AG04449 (cell line): Measurements from ENCODE around the gene DKK2.

Source experiments
- CTCF ChIA-PET: fragments of 350-600 bp; formaldehyde crosslinking; extraction: SDS; loops from one replicate; lab custom pipeline; 2021; ENCODE audit warnings: antibody characterized with exemption; lab: Yijun Ruan, JAX
- POLR2A ChIA-PET: fragments of 400-600, 350-600 bp; formaldehyde crosslinking; extraction: SDS; loops from one replicate; lab custom pipeline; 2020; ENCODE audit warnings: antibody characterized with exemption, inconsistent platforms; lab: Yijun Ruan, JAX
- DNase-seq: peaks from one replicate; pipeline ENCODE4 v3.0.0-alpha.2; 2010; ENCODE audit warnings: low read depth, low spot score
- H3K4me3 ChIP-seq: 2 replicates; pipeline ENCODE4 v1.5.1; 2011; ENCODE audit warnings: low read depth, mild to moderate bottlenecking, control low read depth, low read length
- CTCF ChIP-seq: IDR thresholded peaks from one replicate; pipeline ENCODE4 v1.5.1; 2011; ENCODE audit warnings: mild to moderate bottlenecking, moderate library complexity, low read length, control low read depth, inconsistent platforms; ENCODE audit not compliant: insufficient read depth; ENCODE audit errors: missing control alignments

The DKK2 gene

GRCh38 chr4:106971636-106972035 is 64.5 kb downstream of the DKK2 start:
- ChIA-PET CTCF (no interaction called here), POLR2A (no interaction called here)
- no peak for DNase-seq
- H3K4me3 ChIP-seq: no peak overlapping the region
- no peak for TF ChIP-seq CTCF

DNA sequence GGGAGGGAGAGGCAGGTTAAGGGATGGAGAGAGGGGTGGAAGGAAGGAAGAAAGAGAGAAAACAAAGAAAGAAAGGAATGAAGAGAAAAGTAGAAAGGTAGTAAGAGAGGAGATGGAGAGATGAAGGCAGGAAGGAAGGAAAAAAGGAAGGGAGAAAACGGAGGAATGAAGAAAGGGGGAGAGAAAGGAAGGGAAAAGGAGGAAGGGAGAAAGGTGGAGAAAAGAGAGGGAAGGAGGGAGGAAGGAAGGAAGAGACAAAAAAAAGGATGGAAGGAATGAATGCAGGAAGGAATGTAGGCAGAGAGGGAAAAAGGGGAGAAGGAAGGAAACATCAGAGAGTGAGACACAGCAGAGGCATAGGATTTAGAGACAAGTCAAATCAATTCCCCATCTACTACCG is 68.2 kb downstream of the DKK2 start:
- no peak for DNase-seq
- no peak for TF ChIP-seq CTCF
- ChIA-PET CTCF (no interaction called here), POLR2A (no interaction called here)
- no peak overlapping the region for H3K4me3 ChIP-seq

DNA sequence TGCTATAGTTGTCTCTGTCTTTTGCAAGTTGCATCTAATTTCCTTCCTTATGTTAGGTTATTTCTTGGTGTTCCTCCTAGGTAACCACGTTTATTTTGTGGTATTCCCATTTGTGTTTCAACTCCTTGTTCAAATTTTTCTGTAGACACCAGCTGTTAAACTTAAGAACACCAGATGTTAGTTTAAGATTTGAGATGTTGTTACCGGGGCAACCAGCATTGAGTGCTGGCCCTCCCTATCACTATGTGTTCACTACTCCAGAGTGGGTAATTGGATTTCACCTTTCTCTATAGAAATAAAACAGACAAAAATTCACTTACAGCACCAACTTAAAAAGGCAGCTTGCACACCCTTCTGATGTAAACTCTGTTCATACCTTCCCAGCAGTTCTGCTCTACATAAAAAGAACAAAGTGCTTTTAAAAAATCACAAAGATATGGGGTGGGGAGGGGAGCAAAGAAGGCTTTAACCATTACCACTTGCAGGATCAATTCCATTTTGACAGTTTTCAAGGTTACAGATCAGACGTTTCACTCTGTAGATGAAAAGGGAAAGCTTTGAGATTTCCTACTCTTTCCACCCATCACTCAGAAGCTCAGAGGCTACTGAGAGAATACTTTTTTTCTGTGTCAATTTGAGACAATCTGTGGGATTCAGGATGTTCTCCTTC is 82.9 kb downstream of the DKK2 start:
- no peak for TF ChIP-seq CTCF
- ChIA-PET POLR2A (no interaction called here), CTCF (no interaction called here)
- no peak overlapping the region for H3K4me3 ChIP-seq
- no peak for DNase-seq

DNA sequence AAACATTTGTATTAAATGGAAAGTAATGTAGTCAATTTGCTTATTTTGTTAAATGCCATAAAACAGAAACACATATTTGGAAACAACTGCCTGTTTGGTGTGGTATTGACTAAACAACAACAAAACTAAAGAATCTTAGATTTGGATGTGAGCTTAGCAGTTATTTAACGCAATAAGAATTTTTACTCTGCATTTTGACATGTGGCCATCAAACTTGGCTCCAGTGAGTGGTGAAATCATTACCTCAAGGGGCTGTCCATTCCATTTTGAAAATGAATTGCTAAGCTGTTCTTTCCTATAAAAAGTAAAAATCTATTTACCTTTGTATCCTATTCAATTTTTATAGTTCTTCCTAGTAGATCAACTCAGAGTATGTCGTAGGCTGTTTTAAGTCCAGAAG is 84.2 kb downstream of the DKK2 start:
- no peak overlapping the region for H3K4me3 ChIP-seq
- CTCF ChIA-PET: no interaction called here
- POLR2A ChIA-PET: no interaction called here
- TF ChIP-seq CTCF: no peak
- no peak for DNase-seq

GRCh38 chr4:106941841-106942240 is 94.3 kb downstream of the DKK2 start:
- ChIA-PET POLR2A (no interaction called here), CTCF (no interaction called here)
- H3K4me3 ChIP-seq: no peak overlapping the region
- DNase-seq: no peak
- no peak for TF ChIP-seq CTCF

DNA sequence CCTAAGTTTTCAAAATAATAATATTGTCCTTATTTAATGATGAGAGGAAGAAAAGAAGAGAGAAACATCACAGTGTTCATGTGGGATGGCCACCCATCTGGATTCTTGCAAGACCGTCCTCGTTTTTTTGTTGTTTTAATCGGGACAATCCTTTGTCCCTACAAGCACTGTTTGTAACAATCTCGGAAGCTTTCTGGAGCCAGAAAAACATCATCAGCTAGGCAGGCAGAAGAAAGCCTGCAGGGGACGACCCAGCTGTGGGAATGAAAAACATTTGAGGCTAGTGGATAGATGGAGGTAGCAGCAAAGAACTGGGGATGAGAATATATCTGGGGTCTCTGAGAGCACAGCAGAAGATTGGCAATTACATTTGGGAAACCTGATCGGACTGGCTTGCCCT is 105.6 kb downstream of the DKK2 start:
- ChIA-PET CTCF (no interaction called here), POLR2A (no interaction called here)
- no peak overlapping the region for H3K4me3 ChIP-seq
- TF ChIP-seq CTCF: no peak
- no peak for DNase-seq
